ENCODE measurements around the gene ULK1.

Gene ULK1

GRCh38 chr12:131897875-131898274, 3.5 kb downstream of the ULK1 start:
- peaks cover 6 to 32% of the 10 kb centered on the region in 2 experiments; a peak in 2 of 3 replicates for H3K36me3 ChIP-seq (ENCODE audit: control insufficient read depth in 2 of 2, insufficient read depth in 1 of 2, low read length in 2 of 2)
- no peaks in the 10 kb centered on the region for H3K9me3 ChIP-seq (ENCODE audit: control insufficient read depth, insufficient read depth, low read depth, low read length)
- no peak overlapping the region for H3K27ac ChIP-seq (ENCODE audit: extremely low read depth, low read depth, low read length)
- peaks cover 3% of the 10 kb centered on the region; the same call in 1 of the 2 replicates for H3K4me1 ChIP-seq (ENCODE audit: control insufficient read depth, insufficient read depth, low read length)
- TF ChIP-seq HOXC10 (CRISPR knock-in tag; IDR thresholded peaks at IDR 0.05): no peak
- ChIA-PET POLR2A (no interaction called here), CTCF (interaction anchor here (0.9 kb wide), 1 partner anchor 15 kb away, joined by 3 read pairs; no protein-coding TSS in a partner anchor)
- no peak overlapping the region for H3K4me3 ChIP-seq (ENCODE audit: low read depth, low read length)

- Histone ChIP-seq H3K4me1 (ENCODE audit: control insufficient read depth, insufficient read depth, low read length) (peaks cover under 1% of the 10 kb centered on the region; the same call in 1 of the 2 replicates), H3K9me3 (ENCODE audit: control insufficient read depth, insufficient read depth, low read depth, low read length) (no peaks in the 10 kb centered on the region), H3K27ac (ENCODE audit: extremely low read depth, low read depth, low read length) (no peak overlapping the region), H3K4me3 (ENCODE audit: low read depth, low read length) (no peak overlapping the region), H3K36me3 (ENCODE audit: control insufficient read depth in 2 of 2, insufficient read depth in 1 of 2, low read length in 2 of 2) (peaks cover 6 to 44% of the 10 kb centered on the region in 2 experiments; a peak in 2 of 3 replicates)
- ChIA-PET CTCF (no interaction called here), POLR2A (interaction anchor here (0.6 to 2.4 kb wide), 3 partner anchors 11 to 407 kb away, joined by 3 to 8 read pairs (median 4); no protein-coding TSS in a partner anchor)
- TF ChIP-seq ZNF394 (tag by site-specific recombination; IDR thresholded peaks at IDR 0.05; ENCODE audit: borderline replicate concordance) (peak; percentile 82; the same call in 1 of the 2 replicates), ZIC2 (tag by site-specific recombination; IDR thresholded peaks at IDR 0.05) (peak; percentile 96), GLIS2 (tag by site-specific recombination; IDR thresholded peaks at IDR 0.05) (peak; percentile 51; the same call in 1 of the 2 replicates), GLIS1 (tag by site-specific recombination; IDR thresholded peaks at IDR 0.05) (peak; percentile 79), IKZF3 (tag by site-specific recombination; IDR thresholded peaks at IDR 0.05) (no peak)
Measured at GRCh38 chr12:131900397-131900796, 6.0 kb downstream of the ULK1 start.

GRCh38 chr12:131901431-131902331, 7.3 kb downstream of the ULK1 start:
- H3K9me3 ChIP-seq (ENCODE audit: control insufficient read depth, insufficient read depth, low read depth, low read length): no peaks in the 10 kb centered on the region
- H3K27ac ChIP-seq (ENCODE audit: extremely low read depth, low read depth, low read length): no peak overlapping the region
- POLR2A ChIA-PET: no interaction called here
- peaks cover 6 to 48% of the 10 kb centered on the region in 2 experiments; a peak in 2 of 3 replicates for H3K36me3 ChIP-seq (ENCODE audit: control insufficient read depth in 2 of 2, insufficient read depth in 1 of 2, low read length in 2 of 2)
- CTCF ChIA-PET: interaction anchor here (0.9 kb wide), 1 partner anchor 26 kb away, joined by 4 read pairs; no protein-coding TSS in a partner anchor
- no peaks in the 10 kb centered on the region for H3K4me1 ChIP-seq (ENCODE audit: control insufficient read depth, insufficient read depth, low read length)
- H3K4me3 ChIP-seq (ENCODE audit: low read depth, low read length): no peak overlapping the region
- no peak for TF ChIP-seq ZFP37 (tag by site-specific recombination; IDR thresholded peaks at IDR 0.05)
- no peak for TF ChIP-seq ZNF629 (tag by site-specific recombination; IDR thresholded peaks at IDR 0.05)
- TF ChIP-seq ZNF23 (tag by site-specific recombination; IDR thresholded peaks at IDR 0.05; ENCODE audit: borderline replicate concordance): no peak
- TF ChIP-seq PRDM6 (tag by site-specific recombination; IDR thresholded peaks at IDR 0.05): no peak
- TF ChIP-seq ZNF792 (tag by site-specific recombination; IDR thresholded peaks at IDR 0.05): no peak
- TF ChIP-seq ZNF214 (tag by site-specific recombination; IDR thresholded peaks at IDR 0.05; ENCODE audit: borderline replicate concordance): no peak
- no peak for TF ChIP-seq IKZF3 (tag by site-specific recombination; IDR thresholded peaks at IDR 0.05)
- TF ChIP-seq ZFP3 (tag by site-specific recombination; IDR thresholded peaks at IDR 0.05; ENCODE audit: low read depth): no peak
- TF ChIP-seq ZNF324 (tag by site-specific recombination; IDR thresholded peaks at IDR 0.05): no peak
- TF ChIP-seq TCF7L2 (IDR thresholded peaks at IDR 0.05; ENCODE audit: borderline replicate concordance, low read depth, low read length): no peak
- TF ChIP-seq ZNF555 (tag by site-specific recombination; conservative IDR thresholded peaks at IDR 0.05): no peak
- TF ChIP-seq GLIS2 (tag by site-specific recombination; IDR thresholded peaks at IDR 0.05): peak; percentile 42; the same call in 1 of the 2 replicates
- peak; percentile 82 for TF ChIP-seq GLIS1 (tag by site-specific recombination; IDR thresholded peaks at IDR 0.05)
- TF ChIP-seq ZNF24 (tag by site-specific recombination; IDR thresholded peaks at IDR 0.05): no peak
- TF ChIP-seq SP2 (tag by site-specific recombination; IDR thresholded peaks at IDR 0.05): 0 out of 2 replicates have a peak, but pooled peaks have one; percentile 1
- TF ChIP-seq ZNF701 (tag by site-specific recombination; IDR thresholded peaks at IDR 0.05): no peak
- no peak for TF ChIP-seq ATF2 (tag by site-specific recombination; IDR thresholded peaks at IDR 0.05; ENCODE audit: low read depth)
- no peak for TF ChIP-seq ZNF280D (tag by site-specific recombination; IDR thresholded peaks at IDR 0.05)
